GM19238 (cell line): Measurements from ENCODE around the gene SH3PXD2A.

Source experiments
- DNase-seq: peaks from one replicate; pipeline ENCODE4 v3.0.0; 2011; ENCODE audit warnings: low spot score; ENCODE audit not compliant: insufficient read length

The SH3PXD2A gene

GRCh38 chr10:103711351-103711994, 143.9 kb downstream of the SH3PXD2A start:
- no peak for DNase-seq

GRCh38 chr10:103710490-103710889, 144.9 kb downstream of the SH3PXD2A start:
- DNase-seq: no peak

GRCh38 chr10:103709341-103709920, 145.9 kb downstream of the SH3PXD2A start:
- no peak for DNase-seq

- no peak for DNase-seq
These were observed 146.6 kb downstream of the SH3PXD2A start for GRCh38 chr10:103708627-103709288.

- no peak for DNase-seq
These were observed 147.3 kb downstream of the SH3PXD2A start for GRCh38 chr10:103707956-103708626.

- DNase-seq: no peak
These were observed 148.6 kb downstream of the SH3PXD2A start for GRCh38 chr10:103706762-103707161.

GRCh38 chr10:103706047-103706446, 149.3 kb downstream of the SH3PXD2A start:
- DNase-seq: no peak

GRCh38 chr10:103703941-103704919, 151.1 kb downstream of the SH3PXD2A start:
- no peak for DNase-seq

- DNase-seq: no peak
These were observed 153.8 kb downstream of the SH3PXD2A start for GRCh38 chr10:103701380-103702222.

- DNase-seq: no peak
These were observed 155.0 kb downstream of the SH3PXD2A start for GRCh38 chr10:103700436-103700715.

GRCh38 chr10:103699611-103700435, 155.6 kb downstream of the SH3PXD2A start:
- DNase-seq: no peak

- DNase-seq: no peak
These were observed 157.1 kb downstream of the SH3PXD2A start for GRCh38 chr10:103698266-103698665.

GRCh38 chr10:103697787-103698186, 157.6 kb downstream of the SH3PXD2A start:
- DNase-seq: no peak

- DNase-seq: peak; percentile 84
These were observed 158.8 kb downstream of the SH3PXD2A start for GRCh38 chr10:103696411-103697145.

GRCh38 chr10:103696094-103696410, 159.3 kb downstream of the SH3PXD2A start:
- no peak for DNase-seq

- DNase-seq: no peak
These were observed 159.8 kb downstream of the SH3PXD2A start for GRCh38 chr10:103695584-103696005.

- no peak for DNase-seq
These were observed 161.6 kb downstream of the SH3PXD2A start for GRCh38 chr10:103693812-103694205.

- peak; percentile 63 for DNase-seq
These were observed 162.2 kb downstream of the SH3PXD2A start for GRCh38 chr10:103692952-103693811.
